WERI-Rb-1 (cell line): ENCODE results near the gene OMA1.
"Not testable (repeated sequence)": the region's sequence is repeated elsewhere in the genome, so short reads cannot be mapped to it uniquely, and the experiment has no call there.

ENCODE experiments used
- DNase-seq: peaks from one replicate; pipeline ENCODE4 v3.0.0-alpha.2; 2020
- H3K27ac ChIP-seq: fragments of 250-450 bp; sonication (Bioruptor Pico); 2 replicates; pipeline ENCODE4 v1.5.1; 2020; ENCODE audit warnings: mild to moderate bottlenecking, moderate library complexity
- H3K27me3 ChIP-seq: fragments of 250-450 bp; sonication (Bioruptor Pico); 2 replicates; pipeline ENCODE4 v1.5.1; 2021; ENCODE audit warnings: mild to moderate bottlenecking, low read depth, moderate library complexity; ENCODE audit not compliant: insufficient read depth, severe bottlenecking
- H3K36me3 ChIP-seq: fragments of 250-450 bp; sonication (Bioruptor Pico); 2 replicates; pipeline ENCODE4 v1.5.1; 2020; ENCODE audit warnings: mild to moderate bottlenecking, moderate library complexity
- H3K4me3 ChIP-seq: 2 replicates; pipeline ENCODE4 v1.5.1; 2011; ENCODE audit warnings: low read depth, mild to moderate bottlenecking, control low read depth, low read length
- H3K9me3 ChIP-seq: fragments of 250-450 bp; sonication (Bioruptor Pico); 2 replicates; pipeline ENCODE4 v1.5.1; 2021; ENCODE audit warnings: mild to moderate bottlenecking, moderate library complexity; ENCODE audit not compliant: severe bottlenecking
- CTCF ChIP-seq: IDR thresholded peaks from 2 replicates; pipeline ENCODE4 v1.5.1; 2011; ENCODE audit warnings: low read depth, mild to moderate bottlenecking, control low read depth, inconsistent platforms, low read length

Gene OMA1

DNA sequence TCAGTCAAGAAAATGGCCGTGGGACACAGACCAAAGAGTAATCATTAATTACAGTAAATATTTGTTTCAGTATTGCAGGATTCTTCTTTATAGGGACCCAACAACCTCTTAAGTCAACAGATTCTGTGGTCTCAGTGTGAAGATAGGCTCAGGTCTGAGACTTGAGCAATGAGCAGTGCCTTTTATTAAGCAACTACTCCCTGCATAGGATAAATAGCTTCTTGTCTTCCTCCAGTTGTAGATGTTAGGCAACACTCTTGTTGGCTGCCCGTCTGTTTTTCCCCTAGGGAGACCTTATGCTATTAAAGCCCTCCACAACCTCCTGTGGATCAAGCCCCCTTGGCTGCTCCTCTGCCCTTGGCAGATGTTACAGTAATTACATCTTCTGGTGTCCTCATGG, 1.8 kb upstream of the OMA1 start:
- no peaks in the 10 kb centered on the region for H3K9me3 ChIP-seq
- no peak for DNase-seq
- no peak overlapping the region for H3K27ac ChIP-seq
- H3K27me3 ChIP-seq, result no peaks in the 10 kb centered on the region
- no peaks in the 10 kb centered on the region for H3K36me3 ChIP-seq
- TF ChIP-seq CTCF, result no peak
- no peak overlapping the region for H3K4me3 ChIP-seq

- DNase-seq, result peak; percentile 73
- Histone ChIP-seq H3K36me3 (no peaks in the 10 kb centered on the region), H3K27ac (peak overlapping the region; percentile 79), H3K27me3 (no peaks in the 10 kb centered on the region), H3K9me3 (no peaks in the 10 kb centered on the region), H3K4me3 (peak overlapping the region; percentile 95)
- 0 out of 2 replicates have a peak, but pooled peaks have one; percentile 15 for TF ChIP-seq CTCF
Measured at GRCh38 chr1:58545591-58546519, 671 bp downstream of the OMA1 start.

DNA sequence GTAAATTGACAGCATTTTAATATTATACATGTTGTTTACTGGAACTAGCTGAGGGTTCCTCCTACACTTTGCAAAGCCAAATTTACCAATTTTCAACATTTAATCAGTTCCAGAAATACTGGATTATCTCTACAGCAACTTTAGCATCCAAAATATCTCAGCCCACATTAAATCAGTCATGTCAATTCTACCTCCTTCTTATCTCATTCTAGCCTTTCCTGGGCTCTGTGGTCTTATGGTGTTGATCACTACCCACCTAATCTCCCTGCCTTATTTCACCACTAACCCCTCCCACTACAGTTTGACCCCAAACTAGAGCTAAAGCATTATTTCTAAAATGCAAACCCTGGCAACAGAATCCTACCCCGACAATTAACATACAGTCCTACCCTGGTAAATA, 3.3 kb downstream of the OMA1 start:
- H3K9me3 ChIP-seq, result no peaks in the 10 kb centered on the region
- H3K4me3 ChIP-seq, result no peak overlapping the region
- no peak overlapping the region for H3K27ac ChIP-seq
- DNase-seq, result no peak
- no peaks in the 10 kb centered on the region for H3K36me3 ChIP-seq
- no peaks in the 10 kb centered on the region for H3K27me3 ChIP-seq
- no peak for TF ChIP-seq CTCF

- Histone ChIP-seq H3K27ac (no peak overlapping the region), H3K27me3 (no peaks in the 10 kb centered on the region), H3K9me3 (no peaks in the 10 kb centered on the region), H3K36me3 (no peaks in the 10 kb centered on the region), H3K4me3 (no peak overlapping the region)
- DNase-seq, result no peak
- TF ChIP-seq CTCF, result no peak
Measured at GRCh38 chr1:58539553-58539952, 7.0 kb downstream of the OMA1 start.

- Histone ChIP-seq H3K27me3 (no peaks in the 10 kb centered on the region), H3K9me3 (no peaks in the 10 kb centered on the region), H3K27ac (no peak overlapping the region), H3K4me3 (no peak overlapping the region), H3K36me3 (no peaks in the 10 kb centered on the region)
- no peak for DNase-seq
- no peak for TF ChIP-seq CTCF
Measured at GRCh38 chr1:58538821-58539220, 7.7 kb downstream of the OMA1 start.

GRCh38 chr1:58531842-58532241, 14.7 kb downstream of the OMA1 start:
- not testable (repeated sequence) for DNase-seq, H3K9me3 ChIP-seq, H3K27ac ChIP-seq, H3K4me3 ChIP-seq, H3K36me3 ChIP-seq, H3K27me3 ChIP-seq
